NCI-H82 (cell line): ENCODE measurements around the gene FASN.
A peak's percentile ranks its signal among the peaks of the same experiment; 100 is the strongest.

Source experiments
- DNase-seq: peaks from one replicate; lab custom pipeline; 2025; lab: John Stamatoyannopoulos, UW

FASN gene

DNA sequence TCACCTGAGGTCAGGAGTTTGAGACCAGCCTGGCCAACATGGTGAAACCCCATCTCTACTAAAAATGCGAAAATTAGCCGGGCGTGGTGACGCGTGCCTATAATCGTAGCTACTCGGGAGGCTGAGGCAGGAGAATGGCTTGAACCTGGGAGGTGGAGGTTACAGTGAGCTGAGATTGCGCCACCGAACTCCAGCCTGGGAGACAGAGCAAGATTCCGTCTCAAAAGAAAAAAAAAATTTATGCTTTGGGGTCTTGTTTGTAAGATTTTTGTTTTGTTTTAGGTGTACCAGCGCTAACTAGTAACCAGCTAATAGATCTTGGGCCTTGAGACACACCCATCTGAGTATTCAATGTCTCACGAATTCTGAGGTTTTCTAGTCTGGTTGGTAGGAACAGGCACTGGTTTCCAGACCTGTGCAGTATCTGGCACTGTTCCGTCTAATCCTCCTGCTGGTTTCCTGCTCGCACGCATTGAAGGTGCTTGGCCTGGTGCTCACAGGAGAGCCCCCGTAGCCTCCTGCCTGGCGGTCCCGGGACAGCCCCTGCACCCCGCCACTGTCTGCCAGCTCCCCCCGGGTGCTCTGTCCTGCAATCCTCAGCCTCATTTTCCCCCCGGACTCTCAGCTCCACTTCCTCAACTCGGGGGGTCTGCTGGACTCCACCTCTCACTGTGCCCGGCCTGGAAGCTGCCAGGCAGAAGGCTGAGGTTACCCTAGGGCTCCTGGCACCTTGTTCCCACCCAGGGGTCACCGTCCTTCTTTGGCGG, 21.8 kb downstream of the FASN start:
- peak; percentile 54 for DNase-seq

DNA sequence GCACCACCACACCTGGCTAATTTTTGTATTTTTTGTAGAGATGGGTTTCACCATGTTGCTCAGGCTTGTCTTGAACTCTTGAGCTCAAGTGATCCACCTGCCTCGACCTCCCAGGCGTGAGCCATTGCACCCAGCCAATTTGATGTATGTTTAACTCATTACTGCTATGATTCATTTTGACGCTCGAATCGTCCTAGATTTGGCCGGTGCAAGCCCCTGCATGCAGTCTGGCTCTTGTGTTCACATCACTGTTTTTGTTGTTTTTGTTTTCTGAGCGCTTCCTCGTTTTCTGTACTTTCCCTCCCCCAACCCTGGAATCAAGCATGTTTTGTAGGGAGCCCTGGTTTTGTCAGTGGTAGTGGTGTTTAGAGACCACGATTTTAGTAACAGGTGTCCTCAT, 24.6 kb downstream of the FASN start:
- DNase-seq: no peak

DNA sequence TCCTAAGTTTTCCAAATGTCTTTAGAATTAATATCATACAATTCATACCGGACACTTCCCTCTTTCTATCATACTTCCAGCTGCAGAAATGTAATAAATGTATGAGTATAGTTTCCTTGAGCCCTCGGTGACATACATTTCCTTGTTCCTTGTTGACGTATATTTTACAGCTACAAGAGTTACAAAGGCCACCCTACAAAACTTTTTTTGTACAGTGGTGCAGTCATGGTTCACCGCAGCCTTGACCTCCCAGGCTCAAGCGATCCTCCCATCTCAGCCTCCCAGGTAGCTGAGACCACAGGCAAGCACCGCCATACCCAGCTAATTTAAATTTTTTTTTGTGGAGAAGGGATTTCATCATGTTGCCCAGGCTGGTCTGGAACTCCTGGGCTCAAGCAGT, 25.2 kb downstream of the FASN start:
- DNase-seq: no peak

DNA sequence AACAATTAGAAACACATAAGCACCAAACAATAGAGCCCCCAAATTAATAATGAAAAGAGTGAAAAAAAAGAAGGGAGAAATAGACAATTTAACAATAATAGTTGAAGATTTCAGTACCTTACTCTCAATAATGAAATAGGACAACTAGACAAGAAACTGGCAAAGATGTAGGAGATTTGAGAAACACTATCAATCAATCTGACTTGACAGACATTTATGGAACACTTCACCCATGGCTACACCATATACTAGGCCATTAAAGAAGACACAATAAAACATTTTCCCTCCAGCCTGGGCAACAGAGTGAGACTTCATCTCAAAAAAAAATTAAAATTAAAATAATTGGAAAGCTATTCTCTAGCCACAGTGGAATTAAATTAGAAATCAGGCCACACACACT, 27.4 kb downstream of the FASN start:
- DNase-seq: no peak

DNA sequence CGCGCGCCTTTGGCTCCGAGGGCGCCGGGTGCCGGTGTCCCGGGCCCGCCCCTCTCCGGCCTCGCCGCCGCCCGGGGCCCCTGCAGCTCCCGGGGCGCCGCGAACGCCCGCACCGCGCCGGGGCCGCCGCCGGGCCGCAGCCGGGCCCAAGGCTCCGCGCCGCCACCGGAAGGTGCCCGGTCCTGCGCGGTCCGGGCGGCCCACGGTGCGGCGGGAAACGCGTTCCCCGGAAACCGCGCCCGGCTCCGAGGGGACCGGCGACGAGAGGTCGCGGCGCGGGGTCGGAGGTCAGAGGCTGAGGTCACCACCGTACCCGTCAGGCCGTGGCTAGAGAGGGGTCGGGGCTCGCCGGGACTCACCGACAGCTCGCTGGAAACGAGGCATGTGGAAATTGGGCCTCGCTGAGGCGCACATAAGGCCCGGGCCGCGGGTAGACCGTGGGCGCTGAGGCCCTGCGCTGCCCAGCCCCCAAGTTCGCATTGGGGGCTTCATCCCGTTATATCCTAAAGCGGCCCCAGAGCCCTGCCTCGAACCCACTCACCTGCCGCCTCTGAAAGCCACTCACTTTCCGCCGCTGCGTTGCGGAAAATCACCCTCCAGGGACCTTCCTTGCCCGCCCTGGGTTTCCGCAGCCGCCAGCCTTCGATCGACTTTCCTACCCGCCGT, 32.3 kb downstream of the FASN start, which contains the start of gene DUS1L:
Gene DUS1L, minus strand, starts transcription at position 167 of the 666 bp plus-strand sequence. CDS start 745 bp downstream, outside the sequence.
- DNase-seq: peak; percentile 63

DNA sequence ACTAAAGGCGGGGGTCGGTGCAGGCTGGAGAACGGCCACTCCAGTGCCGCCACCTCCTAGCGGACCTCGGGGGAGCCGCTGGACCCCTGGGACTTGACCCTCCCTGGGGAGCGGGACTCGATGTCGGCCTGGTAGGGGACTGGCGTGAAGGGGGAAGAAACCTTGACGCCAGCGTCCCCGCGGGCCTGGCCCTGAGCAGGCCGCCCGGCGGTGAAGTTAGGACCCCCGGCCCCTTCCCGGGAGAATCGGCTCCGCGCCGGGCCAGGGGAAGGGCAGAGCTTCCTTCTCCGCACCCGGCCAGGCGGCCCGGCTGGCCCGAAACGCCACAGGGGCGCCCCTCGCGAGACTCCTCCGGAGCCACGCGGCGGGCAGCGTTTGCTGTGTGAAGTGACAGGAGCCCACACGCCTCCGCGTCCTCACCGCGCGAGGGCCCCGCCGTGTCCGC, 32.8 kb downstream of the FASN start:
- DNase-seq: peak; percentile 38

DNA sequence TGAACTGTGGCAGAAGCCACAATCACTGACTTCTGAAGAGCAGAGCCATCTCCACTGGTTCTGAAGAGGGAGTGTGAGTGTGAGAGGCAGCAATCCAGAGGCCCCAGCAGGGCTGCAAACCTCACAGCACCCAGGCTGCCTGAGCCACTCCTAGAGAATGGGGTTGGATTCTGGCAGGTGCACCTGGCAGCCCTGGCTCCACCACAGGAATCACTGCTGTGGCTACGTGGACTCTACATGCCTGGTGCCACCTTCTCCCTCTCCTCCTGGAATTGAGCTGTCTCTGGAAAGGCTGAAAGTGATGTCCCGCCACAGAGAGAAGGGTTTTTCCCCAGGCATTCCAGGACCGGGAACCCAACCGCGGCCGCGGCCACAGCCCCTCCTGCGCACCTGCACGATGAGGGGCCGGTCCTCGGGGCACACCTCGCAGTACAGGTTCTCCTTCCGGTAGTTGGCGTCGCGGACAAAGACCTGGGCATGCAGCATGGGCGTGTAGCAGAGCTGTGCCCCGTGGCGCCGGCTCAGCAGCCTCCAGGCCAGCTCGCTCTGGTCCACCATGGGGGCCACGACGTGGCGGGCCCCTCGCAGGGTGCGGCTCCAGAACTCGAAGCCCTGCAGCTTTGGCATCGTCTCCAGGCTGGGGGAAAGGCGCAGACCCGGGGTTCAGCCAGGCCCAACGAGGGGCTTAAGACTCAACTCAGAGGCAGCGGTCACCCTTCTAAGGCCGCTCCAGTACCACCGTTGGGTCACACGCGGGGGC, 33.4 kb downstream of the FASN start:
- DNase-seq: no peak

DNA sequence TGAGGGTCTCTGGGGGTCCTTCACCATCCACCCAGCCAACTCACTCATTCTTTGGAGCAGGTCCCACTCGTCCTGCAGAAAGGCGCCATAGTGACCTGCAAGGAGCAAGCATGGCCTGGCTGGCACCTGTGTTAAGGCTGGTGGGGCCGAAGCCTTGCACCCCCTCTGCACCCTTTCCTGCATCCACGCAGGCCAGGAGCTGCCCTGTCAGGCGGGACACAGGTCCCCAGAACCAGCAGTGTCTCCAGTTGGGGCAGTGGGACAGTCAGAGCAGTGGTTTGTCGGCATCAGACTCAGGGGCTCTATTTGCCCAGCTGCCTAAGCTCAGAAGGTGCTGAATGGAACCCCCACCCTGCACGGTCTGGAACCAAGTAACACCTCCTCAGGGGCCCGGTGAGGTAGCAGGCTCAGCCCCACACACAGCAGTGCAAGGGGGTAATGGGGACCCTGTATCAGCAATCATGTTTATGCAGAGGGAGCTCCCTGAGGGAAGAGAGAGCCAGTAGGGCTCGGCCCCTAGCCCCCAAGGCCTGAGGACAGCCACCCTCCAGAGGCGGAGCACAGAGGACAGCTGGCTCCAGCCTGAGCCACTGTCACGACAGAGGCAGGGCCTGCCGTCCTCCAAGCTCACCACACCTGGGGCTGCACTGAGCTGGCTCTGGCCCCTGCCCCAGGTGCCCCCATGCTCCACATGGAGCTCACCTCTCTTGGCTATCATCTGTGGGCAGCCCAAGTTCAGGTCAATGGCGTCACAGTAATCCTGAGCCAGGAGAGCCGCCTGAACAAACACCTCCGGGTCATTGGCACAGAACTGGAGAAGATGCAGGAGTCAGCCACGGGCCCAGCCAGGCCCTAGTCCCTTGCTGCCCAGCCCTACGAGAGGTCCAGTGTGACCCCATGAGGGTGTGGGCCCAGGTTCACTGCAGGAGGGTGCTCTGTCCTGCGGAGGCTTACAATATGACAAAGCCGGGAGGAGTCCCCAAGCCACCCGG, 34.3 kb downstream of the FASN start:
- DNase-seq: no peak

DNA sequence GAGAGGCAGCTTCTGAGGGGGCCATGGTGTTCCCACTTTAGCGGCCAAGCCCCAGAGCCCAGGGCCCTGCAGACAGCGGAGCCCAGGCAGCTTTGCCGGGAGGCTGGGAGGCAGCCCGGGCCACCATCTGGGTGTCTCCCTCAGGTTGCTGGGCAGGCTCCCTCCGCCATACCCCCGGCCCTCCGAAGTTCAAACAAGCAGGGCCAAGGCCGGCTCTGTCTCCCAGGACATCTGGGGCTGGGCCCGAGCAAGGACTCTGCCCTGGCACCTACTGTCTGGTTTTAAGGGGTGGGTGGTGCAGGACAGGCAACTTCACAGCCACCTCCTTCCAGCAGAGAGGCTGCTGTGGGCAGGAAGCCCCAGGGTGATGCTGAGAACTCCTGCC, 35.1 kb downstream of the FASN start:
- no peak for DNase-seq

DNA sequence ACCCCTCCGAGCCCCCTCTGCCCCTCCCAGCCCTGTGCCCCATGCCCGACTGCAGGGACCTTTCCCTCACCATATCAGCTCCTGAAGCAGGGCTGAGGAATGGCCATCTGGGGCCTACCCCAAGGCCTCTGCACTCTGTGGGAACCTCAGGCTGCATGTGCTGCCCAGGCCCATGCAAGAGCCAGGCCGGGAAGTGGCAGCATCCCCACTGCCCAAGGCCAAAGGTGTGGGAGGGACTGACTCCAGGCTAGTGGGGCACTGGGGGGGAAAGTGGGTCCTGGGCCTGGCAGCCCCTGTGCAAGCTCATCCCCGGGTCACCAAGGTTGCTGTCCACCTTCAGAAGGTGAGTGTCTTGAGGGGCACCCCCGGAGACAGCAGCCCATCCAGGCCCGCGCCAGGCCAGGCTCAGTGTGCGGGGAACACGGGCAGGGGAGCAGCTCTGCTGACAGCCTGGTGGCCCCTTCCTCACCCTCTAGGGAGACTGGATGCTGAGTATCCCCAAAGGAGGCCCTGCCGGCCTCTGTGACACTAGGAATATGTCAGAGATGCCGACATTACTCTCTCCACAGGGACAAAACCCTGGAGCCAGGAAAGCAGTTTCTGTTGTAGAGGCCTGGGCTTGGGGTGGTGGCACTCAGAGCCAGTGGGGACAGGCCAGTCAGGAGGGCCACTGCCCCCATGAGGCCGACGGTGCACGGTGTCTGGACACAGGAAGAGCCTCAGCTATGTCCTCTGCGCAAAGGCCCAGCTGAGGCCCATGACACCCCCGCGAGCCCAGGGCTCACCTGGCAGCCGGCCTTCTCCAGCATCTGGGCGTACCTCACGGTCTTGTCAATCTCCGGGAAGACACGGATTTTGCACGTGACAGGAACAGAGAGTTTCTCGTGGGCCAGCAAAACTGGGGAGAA, 35.7 kb downstream of the FASN start:
- DNase-seq: no peak

DNA sequence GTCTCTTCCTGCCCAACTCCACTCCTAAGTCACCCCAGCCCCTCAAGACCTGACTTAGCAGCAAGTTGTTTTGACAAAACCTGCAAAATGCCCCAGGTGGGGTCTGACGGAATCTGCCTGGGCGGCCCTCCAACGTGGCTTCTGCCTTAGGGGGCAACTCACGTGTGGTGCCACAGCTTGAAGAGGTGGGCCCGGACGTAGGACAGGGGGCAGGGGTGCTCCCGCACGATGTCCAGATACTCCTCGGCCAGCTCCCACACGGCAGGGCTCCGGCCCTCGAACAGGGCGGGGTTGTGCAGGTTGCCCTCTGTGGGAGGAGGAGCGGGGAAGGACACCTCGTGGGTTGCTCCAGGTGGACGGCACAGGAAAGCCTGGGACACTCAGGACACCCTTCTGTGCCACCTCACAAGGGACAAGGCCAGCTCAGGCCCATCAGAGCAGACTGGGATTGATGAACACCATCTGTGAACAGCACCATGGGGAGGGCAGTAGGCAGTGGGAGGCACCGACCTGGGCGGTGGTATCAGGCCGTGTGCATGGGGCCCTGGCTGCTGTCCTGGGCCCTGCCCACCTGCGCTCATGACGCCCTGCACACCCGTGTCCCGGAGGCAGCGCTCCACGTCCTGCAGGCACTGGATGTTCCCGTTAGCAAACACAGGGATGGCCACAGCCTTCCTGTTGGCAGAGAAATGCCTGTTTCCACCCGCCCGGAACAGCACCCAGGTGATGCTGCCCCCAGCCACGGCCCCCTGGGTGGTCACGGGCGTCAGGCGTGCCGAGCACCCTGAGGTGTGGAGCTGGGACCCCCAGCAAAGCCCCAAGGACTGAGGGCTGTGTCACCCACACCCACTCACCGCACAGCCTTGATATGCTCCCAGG, 36.8 kb downstream of the FASN start:
- DNase-seq: no peak

DNA sequence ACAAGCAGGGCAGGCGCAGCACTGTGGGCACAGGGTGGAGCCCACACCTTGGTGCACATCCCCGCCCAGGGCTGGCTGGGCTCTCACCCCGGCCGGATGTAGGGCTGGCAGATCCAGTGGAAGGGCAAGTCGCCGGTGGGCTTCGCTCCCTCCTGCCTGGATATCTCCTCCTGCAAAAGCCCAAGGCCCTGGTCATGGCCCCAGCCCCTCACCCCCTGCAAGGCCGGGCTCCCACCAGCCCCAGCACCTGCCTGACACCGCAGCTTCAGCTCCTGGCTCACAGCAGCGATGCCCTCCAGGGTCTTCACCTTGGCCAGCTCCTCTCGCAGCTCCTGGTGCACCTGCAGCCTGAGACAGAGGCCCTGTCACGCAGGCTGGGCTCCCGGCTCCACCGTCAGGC, 37.4 kb downstream of the FASN start:
- DNase-seq: no peak

DNA sequence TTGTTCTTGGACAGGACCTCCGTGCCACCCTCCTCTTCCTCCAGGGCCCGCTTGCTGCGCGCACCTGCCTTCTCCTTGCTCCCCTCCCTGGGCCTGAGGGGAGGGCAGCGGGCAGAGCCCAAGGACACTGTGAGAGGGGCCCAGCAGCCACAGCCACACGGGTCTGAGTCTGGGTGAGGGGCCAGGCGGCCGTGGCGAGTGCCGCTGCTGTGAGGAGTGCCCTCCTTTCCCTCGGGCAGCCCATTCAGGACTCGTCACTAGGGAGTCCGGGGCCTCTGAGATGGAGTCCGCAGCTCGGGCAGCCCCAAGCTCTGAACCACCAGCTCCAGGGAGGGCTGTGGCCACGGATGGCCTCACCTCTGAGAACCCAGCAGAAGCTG, 38.0 kb downstream of the FASN start:
- no peak for DNase-seq

DNA sequence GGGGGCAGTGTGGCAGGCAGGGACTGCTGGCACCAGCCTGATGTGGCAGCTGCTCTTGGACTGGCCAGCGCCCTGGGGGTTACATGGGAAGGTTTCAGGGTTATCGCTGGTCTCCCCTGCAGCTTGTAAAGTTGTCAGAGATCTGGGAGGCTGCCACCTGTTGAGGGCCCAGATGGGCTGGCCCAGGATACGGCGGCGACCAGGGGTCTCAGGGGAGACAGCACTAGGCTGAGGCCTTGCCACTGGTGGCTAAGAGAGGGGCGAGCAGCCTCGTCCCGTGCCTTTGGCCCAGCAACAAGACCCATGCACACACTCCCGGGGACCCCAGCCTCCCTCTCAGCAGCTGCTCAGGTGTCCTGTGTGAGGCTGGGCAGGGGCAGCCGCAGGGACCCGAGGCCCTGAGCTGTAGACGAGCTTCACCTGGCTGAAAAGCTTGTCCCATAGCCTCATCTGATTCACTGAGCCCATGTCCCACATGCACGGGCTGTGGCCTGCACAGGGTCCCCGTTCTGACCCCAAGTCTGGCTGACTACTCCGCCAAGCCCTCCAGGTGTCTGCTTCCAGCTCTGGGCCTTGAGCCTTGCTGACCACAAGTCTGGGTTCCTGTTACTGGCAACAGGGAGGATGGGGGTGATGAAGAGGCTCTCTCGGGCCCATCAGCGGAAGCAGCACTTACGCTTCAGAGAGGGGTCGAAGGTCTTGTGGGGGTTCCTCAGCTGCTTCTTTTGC, 38.6 kb downstream of the FASN start:
- DNase-seq: no peak

DNA sequence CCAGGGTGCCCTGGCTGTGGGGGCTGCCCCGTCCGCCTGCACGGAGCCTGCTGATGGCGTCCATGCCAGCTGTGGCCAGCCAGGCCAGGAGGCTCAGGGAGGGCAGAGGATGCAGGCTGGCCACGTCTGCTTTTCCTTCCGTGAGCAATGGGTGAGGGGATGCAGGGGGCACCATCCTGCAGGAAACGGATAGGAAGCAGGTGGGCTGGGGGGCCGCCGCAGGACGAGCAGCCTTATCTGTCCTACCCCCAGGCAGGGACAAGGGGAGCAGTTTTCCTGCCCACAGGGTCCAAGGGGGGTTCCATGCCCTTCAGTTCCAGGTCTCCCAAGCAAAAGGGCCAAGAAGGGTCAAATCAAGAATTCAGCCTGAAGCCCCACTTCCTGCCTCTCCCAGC, 39.2 kb downstream of the FASN start:
- no peak for DNase-seq

DNA sequence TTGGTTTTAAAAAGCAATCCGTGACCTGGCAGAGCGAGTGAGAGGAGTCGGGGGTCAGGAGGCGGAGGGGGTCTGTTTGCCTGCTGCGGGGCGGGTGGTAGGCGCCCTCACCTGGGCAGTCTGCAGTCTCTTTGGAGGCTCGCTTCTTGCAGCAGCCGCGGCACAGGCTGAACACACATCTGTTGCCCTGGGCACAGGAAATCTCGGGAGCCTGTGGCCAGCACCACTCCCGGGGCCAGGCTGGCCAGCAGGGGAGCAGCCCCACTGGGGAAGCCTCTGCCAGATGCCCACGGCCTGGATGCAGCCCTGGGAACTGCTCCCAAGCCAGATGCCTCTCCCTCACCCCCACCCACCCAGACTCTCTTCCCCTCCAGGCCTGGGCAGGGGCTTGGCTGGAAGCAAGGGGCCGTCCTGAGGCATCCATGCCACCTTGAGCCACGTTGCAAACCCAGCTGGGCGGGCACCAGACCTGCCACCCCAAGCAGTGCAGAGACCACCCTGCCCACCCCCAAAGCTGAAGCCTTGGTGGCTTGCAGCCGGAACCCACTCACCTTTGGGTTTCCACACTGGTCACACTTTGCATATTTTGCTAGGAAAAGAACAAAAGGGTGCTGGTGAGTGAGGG, 39.7 kb downstream of the FASN start:
- no peak for DNase-seq

DNA sequence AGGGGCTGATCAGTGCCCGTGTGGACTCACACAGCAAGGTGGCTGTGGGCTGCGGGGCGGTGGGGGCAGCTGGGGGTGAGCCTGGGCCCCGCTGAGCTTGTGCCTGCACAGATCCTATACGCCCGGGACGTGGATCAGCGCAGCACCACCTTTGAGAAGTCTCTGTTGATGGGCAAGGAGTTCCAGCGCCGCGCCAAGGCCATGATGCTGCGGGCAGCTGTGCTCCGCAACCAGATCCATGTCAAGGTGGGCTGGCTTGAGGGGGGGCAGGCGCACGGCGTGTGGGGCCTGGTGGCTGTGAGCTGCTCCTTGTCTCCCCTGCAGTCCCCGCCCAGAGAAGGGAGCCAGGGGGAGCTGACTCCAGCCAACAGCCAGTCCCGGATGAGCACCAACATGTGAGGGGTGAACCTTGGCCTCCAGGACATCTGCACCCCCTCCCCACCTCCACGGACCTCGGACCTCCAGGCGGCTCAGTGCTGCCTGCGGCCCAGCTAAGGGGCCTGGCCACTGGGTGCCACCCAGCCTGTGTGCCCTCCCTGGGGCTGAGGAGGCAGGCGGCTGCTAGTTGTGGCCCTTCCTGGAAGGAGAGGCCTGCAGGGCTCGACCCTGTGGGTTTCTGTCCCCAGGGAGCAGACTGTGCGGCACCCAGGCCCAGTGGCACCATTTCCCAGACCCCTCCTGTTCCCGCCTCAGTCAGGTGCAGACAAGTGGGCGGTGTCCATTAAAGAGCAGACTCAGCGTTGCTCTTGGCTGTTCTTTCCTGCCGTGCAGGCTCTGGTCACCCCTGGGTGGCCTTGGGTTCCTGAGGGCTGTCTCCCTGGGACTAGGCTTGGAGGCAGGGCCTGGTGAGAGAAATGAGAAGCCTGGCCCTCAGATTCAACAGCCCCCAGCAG, 41.1 kb downstream of the FASN start:
- DNase-seq: no peak
